ENCODE data around the gene EMILIN1.

- TF ChIP-seq POLR2A (IDR thresholded peaks at IDR 0.05) = no peak
- no peak for TF ChIP-seq CTCF (IDR thresholded peaks at IDR 0.05)
- no peak for TF ChIP-seq EP300 (IDR thresholded peaks at IDR 0.05)
Measured at GRCh38 chr2:27077231-27077630, 1.2 kb upstream of the EMILIN1 start.
